IMR-90 (cell line): ENCODE data around the gene TBC1D16. TPM values are rescaled to one million over a fixed set of nuclear protein-coding genes. Genes with fewer than 3 reads are reported as not detected.

Source experiments
- ATAC-seq: fragments of 200-7000 bp; cut with Tn5 transposase; 2 replicates; pipeline ENCODE4 v1.9.1; 2020; ENCODE audit warnings: low read depth, mild to moderate bottlenecking, moderate library complexity
- BruUV-seq: library from RNA; stranded (reverse); fragments of 400-500 nt; replicated peaks from 2 replicates; lab custom pipeline; 2021; lab: Mats Ljungman, UMichigan
- CTCF ChIA-PET: fragments of 300-600 bp; formaldehyde crosslinking; extraction: SDS; loops from one replicate; lab custom pipeline; 2021; ENCODE audit warnings: antibody characterized with exemption; lab: Yijun Ruan, JAX
- POLR2A ChIA-PET: fragments of 300-600 bp; sonication (Branson Sonifier 250); formaldehyde crosslinking; loops from one replicate; lab custom pipeline; 2022; ENCODE audit warnings: antibody characterized with exemption; ENCODE audit not compliant: unreplicated experiment; lab: Charles Lee
- DNase-seq: peaks from one replicate; pipeline ENCODE4 v3.0.0; 2013
- H2AFZ ChIP-seq: replicated peaks from 2 replicates; pipeline ENCODE3; 2013; ENCODE audit warnings: low read length, mild to moderate bottlenecking; ENCODE audit not compliant: poor library complexity
- H2AK5ac ChIP-seq: 2 replicates; pipeline ENCODE4 v1.6.1; 2013; ENCODE audit warnings: low read depth, low read length, inconsistent platforms
- H2AK9ac ChIP-seq: replicated peaks from 2 replicates; pipeline ENCODE3; 2013; ENCODE audit warnings: mild to moderate bottlenecking, low read depth, low read length, moderate library complexity; ENCODE audit not compliant: poor library complexity
- H2BK120ac ChIP-seq: 2 replicates; pipeline ENCODE4 v1.6.1; 2013; ENCODE audit warnings: low read depth, low read length, inconsistent platforms
- H2BK15ac ChIP-seq: 3 replicates; pipeline ENCODE4 v1.6.1; 2013; ENCODE audit warnings: low read depth, low read length, inconsistent platforms
- H2BK20ac ChIP-seq: 2 replicates; pipeline ENCODE4 v1.6.1; 2013; ENCODE audit warnings: low read depth, mild to moderate bottlenecking, inconsistent platforms, low read length, moderate library complexity
- H2BK5ac ChIP-seq: 2 replicates; pipeline ENCODE4 v1.6.1; 2013; ENCODE audit warnings: mild to moderate bottlenecking, low read depth, low read length, inconsistent platforms; ENCODE audit not compliant: poor library complexity, severe bottlenecking
- H3K14ac ChIP-seq: replicated peaks from 2 replicates; pipeline ENCODE4 v1.6.1; 2013; ENCODE audit warnings: low read depth, low read length, inconsistent platforms
- H3K18ac ChIP-seq: 2 replicates; pipeline ENCODE4 v1.6.1; 2013; ENCODE audit warnings: low read depth, low read length, control low read depth
- H3K23ac ChIP-seq: 2 replicates; pipeline ENCODE4 v1.6.1; 2013; ENCODE audit warnings: low read depth, low read length, inconsistent platforms
- H3K27ac ChIP-seq: 2 replicates; pipeline ENCODE4 v1.5.1; 2013; ENCODE audit warnings: mild to moderate bottlenecking, control low read depth, low read length; ENCODE audit not compliant: insufficient read depth
- H3K27me3 ChIP-seq: 2 replicates; pipeline ENCODE4 v1.6.1; 2013; ENCODE audit warnings: low read length; ENCODE audit not compliant: control insufficient read depth, insufficient read depth
- H3K36me3 ChIP-seq: 2 replicates; pipeline ENCODE4 v1.6.1; 2013; ENCODE audit warnings: low read length, mixed read lengths; ENCODE audit not compliant: control insufficient read depth, insufficient read depth
- H3K4ac ChIP-seq: 2 replicates; pipeline ENCODE4 v1.6.1; 2013; ENCODE audit warnings: low read depth, low read length, inconsistent platforms
- H3K4me1 ChIP-seq: 2 replicates; pipeline ENCODE4 v1.6.1; 2013; ENCODE audit warnings: low read length, mixed read lengths; ENCODE audit not compliant: control insufficient read depth, insufficient read depth
- H3K4me2 ChIP-seq: 2 replicates; pipeline ENCODE4 v1.6.1; 2013; ENCODE audit warnings: low read depth, mild to moderate bottlenecking, control low read depth, low read length, moderate library complexity
- H3K4me3 ChIP-seq: 2 replicates; pipeline ENCODE4 v1.5.1; 2013; ENCODE audit warnings: low read depth, mild to moderate bottlenecking, control low read depth, low read length, moderate library complexity; ENCODE audit not compliant: insufficient read depth
- H3K56ac ChIP-seq: 2 replicates; pipeline ENCODE4 v1.6.1; 2013; ENCODE audit warnings: low read length, inconsistent platforms; ENCODE audit not compliant: insufficient read depth; ENCODE audit errors: extremely low read depth
- H3K79me1 ChIP-seq, 2 experiments: 2 replicates each; pipeline ENCODE4 v1.6.1; 2013; ENCODE audit warnings: low read length in 2 of 2, inconsistent platforms in 1 of 2, low read depth in 1 of 2
- H3K9ac ChIP-seq: 2 replicates; pipeline ENCODE4 v1.6.1; 2013; ENCODE audit warnings: low read depth, low read length, control low read depth
- H3K9me1 ChIP-seq: 2 replicates; pipeline ENCODE4 v1.6.1; 2013; ENCODE audit warnings: low read length, inconsistent platforms; ENCODE audit not compliant: insufficient read depth
- H3K9me3 ChIP-seq: 2 replicates; pipeline ENCODE4 v1.6.1; 2013; ENCODE audit warnings: low read length; ENCODE audit not compliant: control insufficient read depth, insufficient read depth
- H4K20me1 ChIP-seq: 2 replicates; pipeline ENCODE4 v1.6.1; 2013; ENCODE audit warnings: low read length, inconsistent platforms; ENCODE audit not compliant: insufficient read depth
- H4K5ac ChIP-seq: 2 replicates; pipeline ENCODE4 v1.6.1; 2013; ENCODE audit warnings: mild to moderate bottlenecking, low read depth, low read length, control low read depth
- H4K8ac ChIP-seq, 2 experiments: 2 replicates each; pipeline ENCODE4 v1.6.1; 2013; ENCODE audit warnings: low read depth in 2 of 2, low read length in 2 of 2, control low read depth in 1 of 2, inconsistent platforms in 1 of 2
- H4K91ac ChIP-seq: 2 replicates; pipeline ENCODE4 v1.6.1; 2013; ENCODE audit warnings: low read depth, low read length, inconsistent platforms; ENCODE audit not compliant: insufficient read depth
- BHLHE40 ChIP-seq: fragments of 150-350 bp; IDR thresholded peaks from 2 replicates; pipeline ENCODE4 v1.6.1; 2016; ENCODE audit warnings: mild to moderate bottlenecking, low read depth, low read length
- CEBPB ChIP-seq: IDR thresholded peaks from 2 replicates; pipeline ENCODE4 v1.6.1; 2012; ENCODE audit warnings: low read depth, low read length, improper control_type of control experiment
- CHD1 ChIP-seq: IDR thresholded peaks from 2 replicates; pipeline ENCODE4 v1.6.1; 2012; ENCODE audit warnings: low read depth, low read length, improper control_type of control experiment
- CTCF ChIP-seq: conservative IDR thresholded peaks from 2 replicates; pipeline ENCODE4 v1.5.1; 2012; ENCODE audit warnings: mild to moderate bottlenecking, low read depth, low read length, improper control_type of control experiment
- ELK1 ChIP-seq: fragments of 150-350 bp; IDR thresholded peaks from 2 replicates; pipeline ENCODE4 v1.6.1; 2016; ENCODE audit warnings: low read depth, mild to moderate bottlenecking, low read length, moderate library complexity, borderline replicate concordance
- FOS ChIP-seq: fragments of 150-350 bp; IDR thresholded peaks from 2 replicates; pipeline ENCODE4 v1.6.1; 2016; ENCODE audit warnings: low read depth, low read length
- MAFK ChIP-seq: IDR thresholded peaks from 2 replicates; pipeline ENCODE4 v1.6.1; 2012; ENCODE audit warnings: low read depth, low read length, improper control_type of control experiment
- MAZ ChIP-seq: IDR thresholded peaks from 2 replicates; pipeline ENCODE4 v1.6.1; 2012; ENCODE audit warnings: low read depth, mild to moderate bottlenecking, low read length, improper control_type of control experiment, moderate library complexity, borderline replicate concordance
- MXI1 ChIP-seq: IDR thresholded peaks from 2 replicates; pipeline ENCODE4 v1.6.1; 2012; ENCODE audit warnings: low read depth, mild to moderate bottlenecking, low read length, moderate library complexity, borderline replicate concordance
- NFE2L2 ChIP-seq: fragments of 150-350 bp; IDR thresholded peaks from 2 replicates; pipeline ENCODE4 v1.6.1; 2016; ENCODE audit warnings: low read depth, mild to moderate bottlenecking, low read length
- POLR2A ChIP-seq: IDR thresholded peaks from 2 replicates; pipeline ENCODE4 v1.6.1; 2012; ENCODE audit warnings: mild to moderate bottlenecking, low read depth, low read length
- RAD21 ChIP-seq: IDR thresholded peaks from 2 replicates; pipeline ENCODE4 v1.6.1; 2012; ENCODE audit warnings: low read length, improper control_type of control experiment
- RCOR1 ChIP-seq: IDR thresholded peaks from 2 replicates; pipeline ENCODE4 v1.6.1; 2012; ENCODE audit warnings: mild to moderate bottlenecking, low read length, improper control_type of control experiment; ENCODE audit not compliant: insufficient replicate concordance
- RFX5 ChIP-seq: IDR thresholded peaks from 2 replicates; pipeline ENCODE4 v1.8.0; 2012; ENCODE audit warnings: low read depth, mild to moderate bottlenecking, low read length, moderate library complexity
- SMC3 ChIP-seq: fragments of 150-350 bp; IDR thresholded peaks from 2 replicates; pipeline ENCODE4 v1.6.1; 2016; ENCODE audit warnings: low read depth, mild to moderate bottlenecking, antibody characterized with exemption, low read length, moderate library complexity
- USF2 ChIP-seq: fragments of 150-350 bp; IDR thresholded peaks from 2 replicates; pipeline ENCODE4 v1.6.1; 2017; ENCODE audit warnings: mild to moderate bottlenecking, antibody characterized with exemption, low read length, low read depth
- whole genome bisulfite sequencing, 2 experiments: methylation state at CpG; one replicate each; pipeline versions ENCODE4 v1.1.5 to v1.1.7; 2013; ENCODE audit warnings: missing lambda C conversion rate in 2 of 2; ENCODE audit not compliant: insufficient read length in 1 of 2; ENCODE audit errors: extremely low coverage in 2 of 2; 5-methylcytosine and 5-hydroxymethylcytosine counted together
- dilution Hi-C: fragments of 300-500 bp; cut with HindIII; formaldehyde crosslinking; loops from one replicate; pipeline ENCODE4 v1.14.3; 2018; ENCODE audit warnings: low sequenced_read_pairs; ENCODE audit not compliant: unreplicated experiment
- in situ Hi-C: fragments of 300-500 bp; cut with MboI; formaldehyde crosslinking; loops from 3 replicates; pipeline ENCODE4 v1.14.3; 2019; ENCODE audit warnings: low sequenced_read_pairs, inconsistent platforms, mixed read lengths
- intact Hi-C: fragments of 100-400 bp; cut with micrococcal nuclease; formaldehyde crosslinking; loops from 2 replicates; pipeline ENCODE4 v1.10.0; 2022
- polyA plus RNA-seq, 3 experiments: library from polyadenylated mRNA; depleted of rRNA; stranded (reverse); fragments of >200 nt; gene quantifications; 2 replicates each; pipeline ENCODE4 v1.2.3, GENCODE V29; 2012; ENCODE audit warnings: low replicate concordance in 1 of 3
- total RNA-seq: library from RNA; depleted of rRNA; stranded (reverse); fragments of >200 nt; gene quantifications from 2 replicates; pipeline ENCODE4 v1.2.3, GENCODE V29; 2012

TBC1D16 gene
- total and polyA plus RNA-seq, 2 of the 4 experiments (the other 2 are of a cell fraction) = 10.1 to 16.7 TPM

- H3K9me3 ChIP-seq = no peaks in the 10 kb centered on the region
- TF ChIP-seq FOS = no peak
- TF ChIP-seq CEBPB = no peak
- TF ChIP-seq MAZ = no peak
- no peak for TF ChIP-seq NFE2L2
- no peak for TF ChIP-seq BHLHE40
- no peak for TF ChIP-seq SMC3
- no peak for TF ChIP-seq USF2
- TF ChIP-seq RCOR1 = no peak
- TF ChIP-seq RAD21 = no peak
- TF ChIP-seq CTCF = no peak
- TF ChIP-seq RFX5 = no peak
- no peak for TF ChIP-seq MAFK
- no peak for TF ChIP-seq MXI1
- TF ChIP-seq ELK1 = no peak
- TF ChIP-seq CHD1 = no peak
- no peak for TF ChIP-seq POLR2A
- no peak overlapping the region for H2BK120ac ChIP-seq
- no peak overlapping the region for H2BK5ac ChIP-seq
- no peak overlapping the region for H4K5ac ChIP-seq
- no peak overlapping the region for H3K56ac ChIP-seq
- no peak overlapping the region for H3K18ac ChIP-seq
- no peaks in the 10 kb centered on the region for H3K4me1 ChIP-seq
- no peak overlapping the region for H2BK20ac ChIP-seq
- H3K9ac ChIP-seq = no peak overlapping the region
- H3K36me3 ChIP-seq = no peaks in the 10 kb centered on the region
- peaks cover 47% of the 10 kb centered on the region for H3K27me3 ChIP-seq
- H3K23ac ChIP-seq = no peak overlapping the region
- no CpG with 5 or more reads among the region's 17 CpGs for WGBS, 2 experiments
- DNase-seq (no peak), ATAC-seq (no peak)
- in situ Hi-C loops (no loop called here), dilution Hi-C loops (no loop called here), intact Hi-C loops (no loop called here)
- no peak overlapping the region for H4K91ac ChIP-seq
- no peaks in the 10 kb centered on the region for H3K9me1 ChIP-seq
- CTCF ChIA-PET = no interaction called here
- POLR2A ChIA-PET = no interaction called here
- no peaks in the 10 kb centered on the region for H4K20me1 ChIP-seq
- H3K4me2 ChIP-seq = no peak overlapping the region
- H3K4me3 ChIP-seq = no peak overlapping the region
- BruUV-seq = no TSS peak
- H2AK9ac ChIP-seq = no peak overlapping the region
- H3K79me1 ChIP-seq = no peaks in the 10 kb centered on the region
- no peak overlapping the region for H3K4ac ChIP-seq
- H4K8ac ChIP-seq = no peak overlapping the region
- no peak overlapping the region for H2AFZ ChIP-seq
- no peak overlapping the region for H3K27ac ChIP-seq
- H2BK15ac ChIP-seq = no peak overlapping the region
- H2AK5ac ChIP-seq = no peak overlapping the region
- H3K14ac ChIP-seq = no peak overlapping the region
Measured at GRCh38 chr17:79888009-79888540, 147.6 kb downstream of the TBC1D16 start.
